Muscle of leg (tissue), 11 donors: ENCODE results near the gene LCN1. TPM values are rescaled to one million over a fixed set of nuclear protein-coding genes. Genes with fewer than 3 reads are reported as not detected.
"Not testable (repeated sequence)": the region's sequence is repeated elsewhere in the genome, so short reads cannot be mapped to it uniquely, and the experiment has no call there.

Experiments used
- DNase-seq: peaks from one replicate; pipeline ENCODE4 v3.0.0; 2013
- H3K27ac ChIP-seq: one replicate; pipeline ENCODE4 v1.5.1; 2013; ENCODE audit warnings: mild to moderate bottlenecking, low read length, control low read depth
- H3K27me3 ChIP-seq: one replicate; pipeline ENCODE4 v1.6.1; 2013; ENCODE audit warnings: low read length; ENCODE audit not compliant: control insufficient read depth, insufficient read depth
- H3K36me3 ChIP-seq: one replicate; pipeline ENCODE4 v1.6.1; 2013; ENCODE audit warnings: low read length; ENCODE audit not compliant: control insufficient read depth, insufficient read depth
- H3K4me1 ChIP-seq: one replicate; pipeline ENCODE4 v1.6.1; 2013; ENCODE audit warnings: low read length; ENCODE audit not compliant: control insufficient read depth, insufficient read depth
- H3K4me3 ChIP-seq: one replicate; pipeline ENCODE4 v1.5.1; 2013; ENCODE audit warnings: low read length, control low read depth
- H3K9me3 ChIP-seq: replicated peaks from 2 replicates; pipeline ENCODE4 v1.6.1; 2013; ENCODE audit warnings: low read depth, low read length; ENCODE audit not compliant: control insufficient read depth
- WGBS: methylation state at CpG from one replicate; pipeline ENCODE4 v1.1.5; 2013; ENCODE audit warnings: missing lambda C conversion rate; ENCODE audit not compliant: insufficient coverage; 5-methylcytosine and 5-hydroxymethylcytosine counted together
- polyA plus RNA-seq, 8 donors: library from polyadenylated mRNA; unstranded; fragments of 120-200 nt; gene quantifications; one replicate each; pipeline versions ENCODE4 v1.2.1 to v1.2.3, GENCODE V29; 2013; ENCODE audit warnings: inconsistent platforms in 1 of 8, low replicate concordance in 1 of 8; ENCODE audit not compliant: insufficient read length in 8 of 8, insufficient read depth in 1 of 8
- total RNA-seq: library from RNA; stranded (reverse); fragments of 120-200 nt; gene quantifications from one replicate; pipeline ENCODE4 v1.2.4, GENCODE V29; 2013

LCN1 gene
- total and polyA plus RNA-seq, 9 donors = 0.23 TPM; not detected in 8

- DNase-seq, H3K4me3 ChIP-seq, H3K27ac ChIP-seq, H3K36me3 ChIP-seq, H3K9me3 ChIP-seq, H3K4me1 ChIP-seq, H3K27me3 ChIP-seq: not testable (repeated sequence)
- WGBS = 48% methylated on average over 4 of the region's 4 CpGs
These were observed 13.6 kb downstream of the LCN1 start for GRCh38 chr9:135534826-135535225.

- not testable (repeated sequence) for H3K9me3 ChIP-seq, H3K4me1 ChIP-seq, H3K27me3 ChIP-seq, H3K27ac ChIP-seq, DNase-seq, H3K4me3 ChIP-seq, H3K36me3 ChIP-seq
- WGBS = 67% methylated on average over 7 of the region's 13 CpGs
These were observed 14.4 kb downstream of the LCN1 start for GRCh38 chr9:135535631-135536030.

- no peak for DNase-seq
- H3K4me3 ChIP-seq = no peak overlapping the region
- no peaks in the 10 kb centered on the region for H3K4me1 ChIP-seq
- peaks cover 3% of the 10 kb centered on the region for H3K27me3 ChIP-seq
- no peaks in the 10 kb centered on the region for H3K9me3 ChIP-seq
- no peak overlapping the region for H3K27ac ChIP-seq
- H3K36me3 ChIP-seq = no peaks in the 10 kb centered on the region
- 70% methylated on average over 6 of the region's 8 CpGs for WGBS
These were observed 15.0 kb downstream of the LCN1 start for GRCh38 chr9:135536216-135536615.

GRCh38 chr9:135543262-135543894 is 22.1 kb downstream of the LCN1 start:
- not testable (repeated sequence) for H3K9me3 ChIP-seq, H3K4me3 ChIP-seq, H3K4me1 ChIP-seq, H3K27me3 ChIP-seq, H3K27ac ChIP-seq, H3K36me3 ChIP-seq, DNase-seq
- WGBS = 12% methylated on average over 5 of the region's 8 CpGs

GRCh38 chr9:135544981-135545635 is 23.9 kb downstream of the LCN1 start:
- no peaks in the 10 kb centered on the region for H3K36me3 ChIP-seq
- no peak overlapping the region for H3K27ac ChIP-seq
- H3K4me1 ChIP-seq = no peaks in the 10 kb centered on the region
- H3K27me3 ChIP-seq = peaks cover 3% of the 10 kb centered on the region
- WGBS = 85% methylated on average over 5 of the region's 18 CpGs
- H3K4me3 ChIP-seq = no peak overlapping the region
- H3K9me3 ChIP-seq = no peaks in the 10 kb centered on the region
- no peak for DNase-seq

- not testable (repeated sequence) for H3K27me3 ChIP-seq, H3K9me3 ChIP-seq, H3K4me1 ChIP-seq, H3K36me3 ChIP-seq, H3K4me3 ChIP-seq, H3K27ac ChIP-seq, DNase-seq
- WGBS = 83% methylated on average over 10 of the region's 19 CpGs
These were observed 24.5 kb downstream of the LCN1 start, which contains the start of gene OBP2A for GRCh38 chr9:135545646-135546176. Gene OBP2A (plus strand): TSS chr9:135546126. CDS start chr9:135546181, 55 bp downstream.

GRCh38 chr9:135546792-135547617 is 25.8 kb downstream of the LCN1 start:
- DNase-seq, H3K27ac ChIP-seq, H3K36me3 ChIP-seq, H3K4me1 ChIP-seq, H3K27me3 ChIP-seq, H3K4me3 ChIP-seq, H3K9me3 ChIP-seq: not testable (repeated sequence)
- 73% methylated on average over 12 of the region's 21 CpGs for WGBS

GRCh38 chr9:135547756-135548736 is 26.8 kb downstream of the LCN1 start:
- no peaks in the 10 kb centered on the region for H3K9me3 ChIP-seq
- peaks cover 3% of the 10 kb centered on the region for H3K27me3 ChIP-seq
- no peaks in the 10 kb centered on the region for H3K4me1 ChIP-seq
- no peak overlapping the region for H3K27ac ChIP-seq
- H3K4me3 ChIP-seq = no peak overlapping the region
- WGBS = 78% methylated on average over 26 of the region's 28 CpGs
- H3K36me3 ChIP-seq = no peaks in the 10 kb centered on the region
- DNase-seq = no peak

- H3K4me3 ChIP-seq, H3K27me3 ChIP-seq, H3K27ac ChIP-seq, H3K9me3 ChIP-seq, DNase-seq, H3K36me3 ChIP-seq, H3K4me1 ChIP-seq: not testable (repeated sequence)
- WGBS = 81% methylated on average over 22 of the region's 28 CpGs
These were observed 28.5 kb downstream of the LCN1 start for GRCh38 chr9:135549478-135550343.
